HL-60/S4 (cell line): ENCODE data around the gene KIRREL3.

Experiments used
- in situ Hi-C: fragments of 300-500 bp; cut with MboI; formaldehyde crosslinking; loops from 2 replicates; pipeline ENCODE4 v1.14.3; 2022; ENCODE audit warnings: low sequenced_read_pairs

Gene KIRREL3

DNA sequence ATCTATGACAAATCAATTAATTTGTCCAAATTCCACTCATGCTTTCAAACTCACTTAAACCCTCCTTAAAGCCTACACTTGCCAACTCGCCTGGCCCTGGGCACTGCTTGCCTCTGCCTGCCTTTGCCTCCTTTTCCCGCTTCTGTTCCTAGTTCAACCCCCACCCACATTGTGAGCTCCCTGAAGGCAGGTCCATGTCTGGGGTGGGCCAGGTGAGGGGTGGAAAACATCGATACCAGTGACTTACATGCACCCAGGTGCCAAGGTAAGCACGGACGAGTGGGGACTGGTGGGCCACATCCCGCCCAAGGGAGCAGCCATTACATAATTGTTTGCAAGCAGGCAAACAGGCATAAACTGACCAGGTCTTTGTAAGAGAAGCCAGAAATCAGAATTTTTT lies 498.9 kb downstream of the KIRREL3 start:
- in situ Hi-C loops, result no loop called here

DNA sequence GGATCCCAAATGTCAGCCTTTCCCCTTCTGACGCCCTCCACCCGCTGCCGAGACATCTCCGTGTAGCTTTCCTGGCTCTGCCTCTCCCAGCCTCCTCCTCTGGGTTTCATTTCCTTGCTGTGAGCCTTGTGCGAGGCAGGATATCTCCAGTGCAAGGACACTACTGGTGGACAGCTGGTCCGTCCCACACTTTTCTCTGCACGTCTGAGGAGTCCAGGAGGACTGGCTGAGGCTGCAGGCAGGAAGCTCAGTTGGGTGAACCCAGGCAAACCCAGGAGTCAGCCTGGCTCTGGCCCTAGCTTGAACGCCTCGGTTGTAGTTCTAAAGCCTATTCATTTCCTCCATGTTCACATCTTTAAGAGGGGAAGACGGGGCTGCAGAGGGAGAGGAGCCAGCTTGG lies 499.6 kb downstream of the KIRREL3 start:
- in situ Hi-C loops, result no loop called here

DNA sequence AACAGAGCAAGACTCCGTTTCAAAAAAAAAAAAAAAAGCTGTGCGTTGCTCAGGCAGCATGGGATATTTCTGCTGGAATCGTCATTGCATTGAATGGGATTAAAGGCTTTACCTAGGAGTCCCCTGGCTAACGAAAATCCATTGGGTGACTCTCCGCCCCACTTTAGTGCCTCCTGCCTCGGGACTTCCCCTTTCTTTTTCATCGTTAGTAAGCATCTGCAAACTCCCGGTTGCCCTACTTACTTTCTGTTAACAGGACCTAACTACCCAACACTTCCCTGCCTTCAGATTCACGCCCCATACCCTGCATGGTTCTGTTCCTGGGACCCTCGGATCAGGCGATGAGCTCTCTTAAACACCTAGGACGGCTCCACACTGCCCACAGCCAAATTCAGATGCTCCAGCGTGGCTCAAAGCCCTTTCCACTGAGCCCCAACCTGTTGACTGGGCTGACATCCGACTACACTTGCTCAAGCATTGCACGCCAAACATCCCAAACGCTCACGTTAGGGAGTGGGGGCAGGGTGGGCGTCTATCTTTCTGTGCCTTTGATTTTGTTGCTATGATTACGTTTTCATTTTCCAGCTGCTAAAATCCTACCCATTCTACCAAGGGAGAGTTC lies 501.3 kb downstream of the KIRREL3 start:
- in situ Hi-C loops, result no loop called here

DNA sequence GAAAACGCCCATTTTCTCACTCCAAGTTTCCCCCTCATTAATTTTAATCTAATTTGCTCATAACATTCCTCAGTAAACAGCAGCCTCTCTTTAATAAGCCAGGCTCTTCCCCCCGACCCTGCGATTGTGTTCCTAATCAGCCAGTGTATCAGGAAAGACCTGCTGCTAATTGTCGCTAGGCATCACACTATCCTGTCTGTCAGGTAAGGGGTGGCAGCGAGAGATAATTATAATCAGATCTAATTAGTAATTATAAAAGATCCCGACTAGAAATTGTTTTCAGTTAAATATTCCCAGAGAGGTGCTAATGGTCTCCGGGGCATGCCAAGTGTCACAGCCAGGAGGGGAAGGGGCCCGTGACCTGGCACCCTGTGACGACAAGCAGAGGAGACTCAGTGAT lies 502.3 kb downstream of the KIRREL3 start:
- in situ Hi-C loops, result no loop called here

- in situ Hi-C loops, result no loop called here
Measured at GRCh38 chr11:126497581-126498122, 502.9 kb downstream of the KIRREL3 start.

DNA sequence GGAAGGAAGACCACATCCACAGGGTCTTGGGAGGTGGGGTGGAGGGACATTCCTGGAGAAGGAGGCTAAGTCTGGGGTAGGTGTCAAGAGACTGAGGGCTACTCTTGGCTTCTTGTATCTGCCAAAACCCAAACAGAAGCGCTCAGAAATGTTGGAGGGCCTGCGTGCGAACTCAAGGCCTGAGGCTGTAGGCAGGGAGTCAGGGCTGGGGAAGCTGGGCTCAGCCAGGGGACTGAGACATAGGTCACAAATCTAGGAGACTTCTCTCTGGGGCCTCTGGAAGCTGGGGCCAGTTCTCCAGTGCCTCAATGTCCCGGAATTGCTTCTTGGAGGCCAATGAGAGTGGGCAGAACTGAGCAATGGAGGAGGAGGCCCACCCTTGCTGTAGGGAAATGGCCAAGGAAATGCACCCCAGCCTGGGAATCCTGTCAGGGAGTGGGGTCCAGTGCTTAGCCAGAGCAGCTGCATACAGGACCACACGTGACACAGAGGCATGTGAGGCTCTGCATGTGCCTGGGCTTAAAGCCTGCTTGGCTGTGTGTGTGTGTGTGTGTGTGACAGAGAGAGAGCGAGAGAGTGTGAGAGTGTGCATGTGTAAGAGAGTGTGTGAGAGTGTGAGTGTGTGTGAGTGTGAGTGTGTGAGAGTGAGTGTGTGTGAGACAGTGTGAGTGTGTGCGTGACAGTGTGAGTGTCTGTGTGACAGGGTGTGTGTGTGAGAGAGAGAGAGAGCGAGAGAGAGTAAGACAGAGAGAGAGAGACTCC lies 503.8 kb downstream of the KIRREL3 start:
- in situ Hi-C loops, result no loop called here

- in situ Hi-C loops, result no loop called here
Measured at GRCh38 chr11:126495281-126496220, 505.0 kb downstream of the KIRREL3 start.

GRCh38 chr11:126494831-126495230 lies 505.7 kb downstream of the KIRREL3 start:
- in situ Hi-C loops, result no loop called here

DNA sequence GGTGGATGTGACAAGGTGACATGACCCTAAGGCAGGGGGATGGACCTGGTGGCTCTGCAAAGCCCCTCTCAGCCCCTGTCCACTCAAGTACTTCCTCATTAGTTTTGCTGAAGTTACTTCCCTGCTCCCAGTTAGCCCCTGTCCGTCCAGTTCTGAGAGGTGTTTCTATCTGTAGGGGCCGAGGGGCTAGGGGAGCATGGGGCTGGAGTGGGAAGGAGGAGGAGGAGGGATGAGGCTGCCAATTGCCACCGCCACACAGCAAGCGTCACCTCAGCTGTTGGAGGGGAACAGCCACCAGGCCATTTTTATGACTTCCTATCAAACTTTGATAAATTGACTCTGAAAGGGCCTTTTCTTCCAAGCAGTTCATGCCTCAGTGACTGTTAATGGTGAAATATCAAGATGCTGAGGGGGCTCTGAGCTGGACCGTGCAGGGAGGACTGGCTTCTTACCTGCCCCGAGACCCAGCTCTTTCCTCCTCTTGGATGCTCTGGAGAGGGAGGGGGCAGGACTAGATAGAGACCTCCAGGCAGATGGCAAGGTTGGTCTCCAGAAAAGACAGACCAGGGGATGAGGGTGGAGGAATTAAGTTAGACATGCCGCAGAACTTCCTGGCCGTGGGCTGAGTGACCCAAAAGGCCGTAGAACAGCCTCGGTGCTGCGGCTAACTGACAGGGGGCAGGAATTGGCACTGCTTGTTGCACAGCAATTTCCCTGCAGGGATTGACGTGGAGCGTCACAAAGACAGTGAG lies 508.1 kb downstream of the KIRREL3 start:
- in situ Hi-C loops, result no loop called here

- in situ Hi-C loops, result no loop called here
Measured at GRCh38 chr11:126491092-126491491, 509.5 kb downstream of the KIRREL3 start.

DNA sequence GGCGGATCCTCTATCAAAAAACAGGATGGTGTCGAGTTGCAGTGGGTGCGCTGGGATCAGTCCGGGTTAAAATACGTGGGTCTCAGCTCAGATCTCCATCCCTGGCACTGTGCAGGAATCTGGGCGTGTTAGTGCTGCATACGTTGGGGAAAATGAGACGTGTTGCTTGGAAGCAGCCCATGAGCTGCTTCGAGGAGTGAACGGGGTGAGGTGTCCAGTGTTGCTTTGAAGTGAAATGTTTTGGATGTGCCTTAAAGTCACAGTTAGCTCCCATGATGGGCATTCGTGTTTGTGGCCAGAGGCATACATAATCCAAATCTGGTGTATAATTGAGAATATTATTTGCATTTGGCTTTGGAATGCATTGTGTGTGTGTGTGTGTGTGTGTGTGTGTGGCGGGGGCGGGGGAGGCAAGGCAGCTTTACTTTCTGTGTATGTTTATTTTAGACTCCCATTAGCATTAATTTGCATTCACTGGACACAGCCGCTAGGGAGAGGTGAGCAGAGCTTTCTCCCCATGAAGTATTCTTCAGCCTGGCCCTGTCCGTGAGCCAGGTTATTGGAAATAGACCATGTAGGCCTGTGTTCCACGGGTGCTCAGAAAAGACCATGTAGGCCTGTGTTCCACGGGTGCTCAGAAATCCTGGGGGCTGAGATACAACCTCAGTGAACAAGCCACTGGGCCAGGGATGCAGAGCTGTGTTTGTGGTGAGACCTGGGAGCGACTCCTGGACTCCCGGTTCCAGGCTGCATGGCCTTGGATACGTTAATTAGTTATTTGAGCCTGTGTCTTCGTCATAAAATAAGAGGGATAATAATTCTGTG lies 510.5 kb downstream of the KIRREL3 start:
- in situ Hi-C loops, result no loop called here

DNA sequence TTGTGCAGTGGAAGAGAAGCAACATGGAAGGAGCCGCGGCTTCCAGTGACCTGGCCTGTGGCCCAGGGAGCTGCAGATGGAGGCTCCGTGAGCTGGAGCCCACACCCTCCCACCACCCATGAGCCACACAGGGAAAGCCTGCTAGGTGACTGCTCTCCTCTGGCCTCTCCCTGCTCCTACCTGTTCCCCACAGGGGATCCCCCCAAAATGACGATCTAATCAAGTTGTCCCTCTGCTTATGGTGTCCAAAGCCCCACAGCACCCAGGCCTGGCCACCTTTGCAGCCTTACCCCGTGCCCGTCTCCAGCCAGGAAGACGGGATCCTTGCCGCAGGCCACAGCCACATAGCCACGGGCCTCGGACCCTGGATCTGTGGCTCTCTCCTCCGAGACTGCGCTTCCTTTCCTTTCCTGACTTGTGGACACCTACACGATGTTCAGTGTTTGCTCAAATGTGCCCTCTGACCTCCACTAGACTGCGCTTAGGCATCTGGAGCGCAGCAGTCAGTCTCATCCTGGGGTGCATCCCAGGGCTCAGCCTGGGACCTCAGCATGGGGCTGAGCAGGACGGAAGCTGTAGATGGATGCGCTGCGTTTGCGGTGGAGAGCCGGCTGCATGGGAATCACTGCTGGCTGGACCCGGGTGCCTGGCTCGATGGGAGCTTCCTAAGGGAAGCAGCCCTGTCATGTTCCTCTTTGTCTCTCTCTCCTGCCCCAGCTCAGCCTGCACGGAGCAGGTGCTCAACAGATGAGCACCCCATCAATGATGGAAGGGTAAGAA lies 511.8 kb downstream of the KIRREL3 start:
- in situ Hi-C loops, result no loop called here

GRCh38 chr11:126487711-126488110 lies 512.9 kb downstream of the KIRREL3 start:
- in situ Hi-C loops, result no loop called here

- in situ Hi-C loops, result no loop called here
Measured at GRCh38 chr11:126485986-126486635, 514.5 kb downstream of the KIRREL3 start.

DNA sequence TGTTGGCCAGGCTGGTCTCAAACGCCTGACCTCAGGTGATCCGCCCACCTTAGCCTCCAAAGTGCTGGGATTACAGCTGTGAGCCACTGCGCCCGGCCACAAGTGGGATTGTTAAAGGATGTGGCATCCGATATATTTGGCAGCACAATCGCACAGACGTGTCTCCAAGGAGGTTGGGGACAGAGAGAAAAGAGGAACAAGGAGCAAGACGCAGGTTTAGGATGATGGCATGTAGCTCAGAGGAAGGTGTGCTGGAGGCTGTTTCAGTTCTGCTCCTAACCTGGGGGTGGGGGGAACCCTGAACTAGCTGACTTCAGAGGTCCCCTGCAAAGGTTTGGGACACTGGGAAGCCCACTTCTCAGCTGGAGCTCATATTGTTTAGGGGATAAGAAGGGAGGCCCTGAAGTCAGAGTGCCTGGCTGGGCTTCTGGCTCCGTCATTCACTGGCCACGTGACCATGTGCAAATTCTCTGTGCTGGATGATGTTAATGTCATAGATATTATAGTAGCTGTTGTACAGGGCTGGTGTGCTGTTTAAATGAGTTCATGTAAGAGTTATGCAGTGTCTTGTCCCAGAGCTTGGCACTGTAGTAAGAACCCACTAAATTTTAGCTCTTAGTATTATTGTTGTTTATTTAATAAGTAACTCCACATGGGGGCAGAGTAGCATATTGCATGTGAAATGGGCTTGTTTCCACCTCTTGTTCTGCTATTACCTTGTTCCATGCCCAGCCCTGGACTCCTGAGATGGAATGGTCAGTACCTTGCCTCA lies 515.4 kb downstream of the KIRREL3 start:
- in situ Hi-C loops, result no loop called here

DNA sequence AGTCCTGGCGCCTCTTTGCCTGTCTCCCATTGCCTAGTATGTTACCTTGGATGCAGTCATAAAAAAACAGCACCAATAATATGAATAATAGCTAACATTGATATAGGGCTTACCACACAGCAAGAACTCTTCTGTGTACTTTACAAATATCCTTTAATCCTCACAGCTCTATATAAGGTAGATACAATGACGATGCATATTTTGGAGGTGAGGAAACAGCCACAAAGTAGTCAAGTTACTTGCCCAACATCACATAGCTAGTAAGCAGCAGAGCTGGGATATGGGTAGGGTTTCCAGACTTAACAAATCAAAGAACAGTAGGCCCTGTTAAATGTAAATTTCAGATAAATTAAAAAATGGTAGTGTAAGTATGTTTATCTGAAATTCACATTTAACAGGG lies 516.3 kb downstream of the KIRREL3 start:
- in situ Hi-C loops, result no loop called here

- in situ Hi-C loops, result no loop called here
Measured at GRCh38 chr11:126483621-126484195, 516.9 kb downstream of the KIRREL3 start.
